GM23248 (cell line): ENCODE measurements around the gene DGAT2L6. TPM values are rescaled to one million over a fixed set of nuclear protein-coding genes. Genes with fewer than 3 reads are reported as not detected.

Experiments used
- DNase-seq: peaks from one replicate; pipeline ENCODE4 v3.0.0-alpha.2; 2015
- H2AFZ ChIP-seq: fragments of 200-600 bp; sonication (generic); 2 replicates; pipeline ENCODE4 v1.6.1; 2016; ENCODE audit warnings: antibody characterized with exemption
- H3F3A ChIP-seq: fragments of 200-600 bp; sonication (generic); 2 replicates; pipeline ENCODE4 v1.6.1; 2016; ENCODE audit warnings: mild to moderate bottlenecking, antibody characterized with exemption, mixed run types; ENCODE audit not compliant: insufficient read depth
- H3K27ac ChIP-seq: fragments of 200-600 bp; sonication (generic); 2 replicates; pipeline ENCODE4 v1.5.1; 2016; ENCODE audit warnings: mild to moderate bottlenecking
- H3K27me3 ChIP-seq: fragments of 200-600 bp; sonication (generic); replicated peaks from 2 replicates; pipeline ENCODE4 v1.6.1; 2016; ENCODE audit warnings: mild to moderate bottlenecking; ENCODE audit not compliant: insufficient read depth
- H3K36me3 ChIP-seq: fragments of 200-600 bp; sonication (generic); 2 replicates; pipeline ENCODE4 v1.6.1; 2016; ENCODE audit warnings: low read depth, mild to moderate bottlenecking
- H3K4me1 ChIP-seq: fragments of 200-600 bp; sonication (generic); 2 replicates; pipeline ENCODE4 v1.6.1; 2016; ENCODE audit warnings: mild to moderate bottlenecking; ENCODE audit not compliant: insufficient read depth
- H3K4me2 ChIP-seq: fragments of 200-600 bp; sonication (generic); one replicate; pipeline ENCODE4 v1.6.1; 2016; ENCODE audit warnings: mild to moderate bottlenecking; ENCODE audit not compliant: unreplicated experiment
- H3K4me3 ChIP-seq: fragments of 200-600 bp; sonication (generic); 2 replicates; pipeline ENCODE4 v1.5.1; 2016; ENCODE audit warnings: mild to moderate bottlenecking
- H3K79me2 ChIP-seq: fragments of 200-600 bp; sonication (generic); 2 replicates; pipeline ENCODE4 v1.6.1; 2016; ENCODE audit warnings: mild to moderate bottlenecking; ENCODE audit not compliant: insufficient read depth
- H3K9ac ChIP-seq: fragments of 200-600 bp; sonication (generic); 2 replicates; pipeline ENCODE4 v1.6.1; 2016; ENCODE audit warnings: mild to moderate bottlenecking
- H3K9me2 ChIP-seq: fragments of 200-600 bp; sonication (generic); 2 replicates; pipeline ENCODE4 v1.6.1; 2016; ENCODE audit warnings: mixed run types, mild to moderate bottlenecking, moderate library complexity; ENCODE audit not compliant: insufficient read depth
- H3K9me3 ChIP-seq: fragments of 200-600 bp; sonication (generic); one replicate; pipeline ENCODE4 v1.6.1; 2017; ENCODE audit warnings: low read depth
- H4K20me1 ChIP-seq: fragments of 200-600 bp; sonication (generic); 2 replicates; pipeline ENCODE4 v1.6.0; 2016; ENCODE audit not compliant: insufficient read depth
- EZH2 ChIP-seq: fragments of 200-600 bp; sonication (generic); IDR thresholded peaks from 2 replicates; pipeline ENCODE4 v1.6.1; 2018; ENCODE audit warnings: antibody characterized with exemption, mild to moderate bottlenecking; ENCODE audit not compliant: insufficient read depth, poor library complexity, severe bottlenecking
- EZH2phosphoT487 ChIP-seq: fragments of 200-600 bp; sonication (generic); IDR thresholded peaks from 2 replicates; pipeline ENCODE4 v1.6.1; 2018; ENCODE audit warnings: antibody characterized with exemption, moderate library complexity, mild to moderate bottlenecking, low read depth; ENCODE audit not compliant: insufficient read depth
- WGBS, 2 experiments: methylation state at CpG; one replicate each; pipeline ENCODE4 v1.1.6; 2015 to 2017; ENCODE audit warnings: low lambda C conversion rate in 2 of 2, low coverage in 1 of 2; ENCODE audit errors: missing lambda C conversion rate in 2 of 2; 5-methylcytosine and 5-hydroxymethylcytosine counted together
- in situ Hi-C: fragments of 300-500 bp; cut with MboI; formaldehyde crosslinking; loops from 2 replicates; pipeline ENCODE4 v1.15.0; 2020
- polyA plus RNA-seq: library from polyadenylated mRNA; unstranded; fragments of >200 nt; fragmentation: Nextera tagmentation; extraction: Ambion mirVana; gene quantifications from 2 replicates; pipeline ENCODE4 v1.2.1, GENCODE V29; 2016
- total RNA-seq: library from RNA; depleted of rRNA; stranded (reverse); fragments of >200 nt; shearing (Covaris generic); gene quantifications from 2 replicates; pipeline ENCODE4 v1.2.3, GENCODE V29; 2014

DGAT2L6 gene
- total and polyA plus RNA-seq, 2 experiments from 2014 or later: not detected

DNA sequence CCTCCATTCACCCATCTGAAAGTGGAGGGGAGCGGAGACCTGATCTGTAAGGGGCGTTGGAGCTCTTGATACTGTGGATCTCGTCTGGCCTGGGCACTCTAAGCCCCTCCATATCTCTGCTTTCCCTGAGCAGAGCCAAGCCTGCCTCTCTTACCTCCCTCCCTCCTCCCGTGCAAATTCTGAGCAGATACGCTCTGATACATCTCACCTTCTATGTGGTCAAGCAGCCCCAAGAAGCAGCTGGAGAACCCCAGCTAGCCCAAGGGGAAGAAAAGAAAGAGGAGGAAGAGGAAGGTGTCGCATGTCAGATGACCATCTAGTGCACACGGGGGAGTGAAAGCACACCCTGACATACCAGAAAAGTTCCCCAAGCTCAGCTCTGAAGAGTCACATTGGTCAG, 1.9 kb upstream of the DGAT2L6 start:
- H4K20me1 ChIP-seq: no peaks in the 10 kb centered on the region
- H3K27ac ChIP-seq: no peak overlapping the region
- H3F3A ChIP-seq: 0 out of 2 replicates have a peak, but pooled peaks cover 10% of the 10 kb centered on the region
- no peak for TF ChIP-seq EZH2
- TF ChIP-seq EZH2phosphoT487: no peak
- in situ Hi-C loops: no loop called here
- H3K4me1 ChIP-seq: peaks cover 14% of the 10 kb centered on the region
- no peak overlapping the region for H2AFZ ChIP-seq
- no peak for DNase-seq
- no peak overlapping the region for H3K4me2 ChIP-seq
- H3K79me2 ChIP-seq: no peaks in the 10 kb centered on the region
- no peak overlapping the region for H3K9ac ChIP-seq
- no peaks in the 10 kb centered on the region for H3K9me2 ChIP-seq
- no peaks in the 10 kb centered on the region for H3K36me3 ChIP-seq
- 76 to 84% methylated on average over 4 to 7 of the region's 7 CpGs for WGBS, 2 experiments
- H3K4me3 ChIP-seq: no peak overlapping the region
- no peaks in the 10 kb centered on the region for H3K9me3 ChIP-seq
- H3K27me3 ChIP-seq: no peaks in the 10 kb centered on the region

DNA sequence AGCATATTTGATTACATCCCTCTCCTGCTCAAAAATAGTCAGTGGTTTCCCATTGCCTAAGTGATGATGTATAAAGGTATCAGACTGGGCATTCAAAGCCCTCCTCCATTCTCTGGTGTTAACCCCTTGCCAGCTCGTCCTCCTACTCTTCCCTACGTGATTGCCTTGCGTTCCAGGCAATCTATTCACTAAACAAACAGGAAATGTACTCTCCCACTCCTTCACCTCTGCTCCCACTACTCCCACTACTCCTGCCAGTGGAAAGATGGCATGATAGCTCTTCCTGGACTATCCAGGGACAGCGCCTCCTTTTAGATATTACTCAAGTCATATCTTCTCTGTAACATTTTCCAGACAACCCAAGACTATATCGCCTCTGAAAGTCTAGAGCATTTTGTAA, 5.8 kb downstream of the DGAT2L6 start:
- in situ Hi-C loops: no loop called here
- Histone ChIP-seq H4K20me1 (no peaks in the 10 kb centered on the region), H3K9ac (no peak overlapping the region), H2AFZ (no peak overlapping the region), H3K9me3 (no peaks in the 10 kb centered on the region), H3K27ac (no peak overlapping the region), H3K79me2 (no peaks in the 10 kb centered on the region), H3K36me3 (no peaks in the 10 kb centered on the region), H3K4me3 (no peak overlapping the region), H3K9me2 (no peaks in the 10 kb centered on the region), H3K4me1 (no peaks in the 10 kb centered on the region), H3F3A (no peaks in the 10 kb centered on the region), H3K4me2 (no peak overlapping the region), H3K27me3 (no peaks in the 10 kb centered on the region)
- no peak for DNase-seq
- WGBS, 2 experiments: 73 to 100% methylated on average over 2 to 5 of the region's 5 CpGs
- TF ChIP-seq EZH2phosphoT487 (no peak), EZH2 (no peak)

DNA sequence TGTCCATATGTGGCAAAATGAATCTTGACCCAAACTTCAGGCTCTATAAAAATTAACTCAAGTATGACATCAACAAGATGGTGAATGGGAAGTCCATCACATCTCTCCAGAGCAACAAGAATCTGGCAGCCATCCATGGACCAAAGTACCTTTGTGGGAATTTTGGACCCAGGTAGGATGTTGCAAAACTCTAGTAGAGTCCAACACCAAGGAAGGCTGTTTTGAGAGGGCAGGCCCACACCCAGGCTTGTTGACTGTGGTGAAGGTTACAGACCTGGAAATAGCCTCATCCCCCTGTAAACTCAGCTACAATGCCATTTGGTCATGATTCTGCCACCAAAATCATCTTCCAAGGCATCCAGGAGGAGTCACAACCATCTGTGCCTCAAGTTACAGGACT, 12.9 kb downstream of the DGAT2L6 start:
- H3K9me2 ChIP-seq: no peaks in the 10 kb centered on the region
- H3F3A ChIP-seq: no peaks in the 10 kb centered on the region
- no peaks in the 10 kb centered on the region for H4K20me1 ChIP-seq
- H3K36me3 ChIP-seq: no peaks in the 10 kb centered on the region
- H2AFZ ChIP-seq: no peak overlapping the region
- in situ Hi-C loops: no loop called here
- H3K4me3 ChIP-seq: no peak overlapping the region
- H3K27me3 ChIP-seq: no peaks in the 10 kb centered on the region
- H3K9ac ChIP-seq: no peak overlapping the region
- H3K79me2 ChIP-seq: no peaks in the 10 kb centered on the region
- no peaks in the 10 kb centered on the region for H3K9me3 ChIP-seq
- no peak overlapping the region for H3K4me2 ChIP-seq
- TF ChIP-seq EZH2 (no peak), EZH2phosphoT487 (no peak)
- DNase-seq: no peak
- no peak overlapping the region for H3K27ac ChIP-seq
- no peaks in the 10 kb centered on the region for H3K4me1 ChIP-seq

DNA sequence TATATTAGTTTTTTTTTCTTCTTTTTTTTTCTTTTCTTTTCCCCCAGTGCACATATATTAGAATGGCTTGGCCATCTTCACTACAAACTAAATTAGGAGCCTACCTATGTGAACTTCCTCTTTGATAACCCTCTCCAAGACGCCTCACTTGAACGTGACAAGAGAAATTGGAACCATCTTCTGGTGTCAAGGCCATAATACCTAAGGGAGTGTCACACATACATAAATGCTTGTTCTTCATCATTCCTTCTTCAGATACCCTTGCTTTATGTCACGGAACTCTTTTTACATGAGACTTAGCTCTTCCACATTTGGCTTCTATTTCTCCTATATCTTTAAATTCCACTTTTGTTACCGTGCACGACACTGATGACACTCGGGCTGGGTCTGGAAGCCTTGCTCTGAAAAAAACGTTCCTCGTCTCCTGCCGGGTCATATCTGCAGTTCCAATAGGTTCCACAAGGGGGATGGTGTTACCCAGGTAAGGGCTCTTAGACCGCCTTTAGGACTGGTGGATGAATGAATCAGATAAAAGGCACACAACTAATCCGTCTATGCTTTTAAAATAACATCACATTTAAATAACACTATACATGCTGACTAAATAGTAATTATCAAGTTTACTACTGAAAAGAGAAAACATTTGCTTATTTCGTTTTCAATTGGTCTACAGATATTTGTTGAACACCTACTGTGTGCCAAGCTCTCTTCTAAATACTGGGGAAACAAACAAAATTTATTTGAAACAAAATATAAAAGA, 19.9 kb downstream of the DGAT2L6 start:
- peak overlapping the region; percentile 1 for H3K4me2 ChIP-seq
- H3K27ac ChIP-seq: no peak overlapping the region
- H3F3A ChIP-seq: no peaks in the 10 kb centered on the region
- H3K4me1 ChIP-seq: no peaks in the 10 kb centered on the region
- no peak overlapping the region for H3K4me3 ChIP-seq
- no peaks in the 10 kb centered on the region for H3K9me2 ChIP-seq
- TF ChIP-seq EZH2: no peak
- TF ChIP-seq EZH2phosphoT487: no peak
- no peak overlapping the region for H2AFZ ChIP-seq
- H3K9ac ChIP-seq: no peak overlapping the region
- no peaks in the 10 kb centered on the region for H3K36me3 ChIP-seq
- no peaks in the 10 kb centered on the region for H3K27me3 ChIP-seq
- DNase-seq: peak; percentile 54
- H3K9me3 ChIP-seq: no peaks in the 10 kb centered on the region
- WGBS, 2 experiments: 25 to 26% methylated on average over 12 of the region's 12 CpGs
- in situ Hi-C loops: no loop called here
- no peaks in the 10 kb centered on the region for H3K79me2 ChIP-seq
- H4K20me1 ChIP-seq: no peaks in the 10 kb centered on the region

DNA sequence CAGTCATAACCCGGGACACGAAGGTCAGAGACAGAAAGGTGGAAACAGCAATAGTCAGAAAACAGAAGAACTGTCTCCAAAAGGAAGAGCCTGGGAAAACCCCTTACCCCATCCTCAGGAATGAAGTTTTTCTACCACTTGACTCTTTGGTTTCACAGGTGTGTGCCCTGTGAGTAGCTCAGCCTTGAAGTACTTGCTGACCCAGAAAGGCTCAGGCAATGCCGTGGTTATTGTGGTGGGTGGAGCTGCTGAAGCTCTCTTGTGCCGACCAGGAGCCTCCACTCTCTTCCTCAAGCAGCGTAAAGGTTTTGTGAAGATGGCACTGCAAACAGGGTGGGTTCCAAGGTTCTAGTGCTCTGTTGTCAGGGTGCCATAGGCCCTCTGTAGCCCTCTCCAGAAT, 24.4 kb downstream of the DGAT2L6 start:
- Histone ChIP-seq H3K27me3 (no peaks in the 10 kb centered on the region), H3K4me1 (no peaks in the 10 kb centered on the region), H3K36me3 (no peaks in the 10 kb centered on the region), H3K9ac (no peak overlapping the region), H3K27ac (no peak overlapping the region), H3K9me3 (no peaks in the 10 kb centered on the region), H3K79me2 (no peaks in the 10 kb centered on the region), H3K9me2 (no peaks in the 10 kb centered on the region), H3F3A (no peaks in the 10 kb centered on the region), H4K20me1 (no peaks in the 10 kb centered on the region), H2AFZ (no peak overlapping the region), H3K4me2 (no peak overlapping the region), H3K4me3 (no peak overlapping the region)
- TF ChIP-seq EZH2phosphoT487 (no peak), EZH2 (no peak)
- 54 to 63% methylated on average over 3 to 5 of the region's 5 CpGs for WGBS, 2 experiments
- DNase-seq: no peak
- in situ Hi-C loops: no loop called here
